Stimulated activated CD8-positive, alpha-beta memory T cell treated with anti-CD3 and anti-CD28 coated beads, Interleukin-15, amount 100 ng/mL, for 4 hours (primary cell): ENCODE data around the gene RNU7-1.

ENCODE experiments used
- DNase-seq, 2 donors: peaks; one replicate each; pipeline ENCODE4 v3.0.0-alpha.2; 2020; ENCODE audit warnings: low read depth in 2 of 2

RNU7-1 gene

DNA sequence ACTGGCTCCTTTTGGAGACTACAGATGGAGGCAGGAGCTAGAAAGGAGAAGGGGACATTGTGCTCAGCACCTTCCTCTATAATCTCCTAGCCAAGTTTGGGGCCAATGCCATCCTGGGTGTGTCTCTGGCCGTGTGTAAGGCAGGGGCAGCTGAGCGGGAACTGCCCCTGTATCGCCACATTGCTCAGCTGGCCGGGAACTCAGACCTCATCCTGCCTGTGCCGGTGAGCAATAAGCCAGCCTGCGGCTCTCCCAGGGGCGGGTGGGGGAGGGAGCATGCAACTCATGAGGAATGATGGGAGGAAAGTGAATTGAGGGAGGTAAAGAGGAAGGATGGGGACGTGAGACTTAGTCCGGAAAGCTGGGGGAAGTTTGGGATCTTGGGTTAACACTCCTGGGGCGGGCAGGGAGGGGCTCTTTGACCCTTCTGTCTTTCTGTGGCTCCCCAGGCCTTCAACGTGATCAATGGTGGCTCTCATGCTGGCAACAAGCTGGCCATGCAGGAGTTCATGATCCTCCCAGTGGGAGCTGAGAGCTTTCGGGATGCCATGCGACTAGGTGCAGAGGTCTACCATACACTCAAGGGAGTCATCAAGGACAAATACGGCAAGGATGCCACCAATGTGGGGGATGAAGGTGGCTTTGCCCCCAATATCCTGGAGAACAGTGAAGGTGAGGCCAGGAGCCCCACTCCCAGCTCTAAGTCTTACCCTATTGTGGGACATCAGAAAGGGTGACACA is 26.0 kb upstream of the RNU7-1 start:
- DNase-seq = no peak

DNA sequence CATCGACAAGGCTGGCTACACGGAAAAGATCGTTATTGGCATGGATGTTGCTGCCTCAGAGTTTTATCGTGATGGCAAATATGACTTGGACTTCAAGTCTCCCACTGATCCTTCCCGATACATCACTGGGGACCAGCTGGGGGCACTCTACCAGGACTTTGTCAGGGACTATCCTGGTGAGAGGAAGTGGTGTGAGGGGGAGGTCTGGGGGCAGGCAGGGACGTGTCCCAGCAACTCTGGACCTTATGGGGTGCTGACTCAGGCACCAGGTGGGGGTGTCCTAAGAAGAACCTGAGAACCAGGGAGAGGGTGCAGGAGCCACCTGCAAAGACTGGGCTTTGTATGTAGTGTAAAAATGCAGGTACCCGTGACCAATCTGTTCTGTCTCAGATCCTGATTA is 24.0 kb upstream of the RNU7-1 start:
- DNase-seq = no peak

GRCh38 chr12:6921539-6921938 is 22.1 kb upstream of the RNU7-1 start:
- no peak for DNase-seq

DNA sequence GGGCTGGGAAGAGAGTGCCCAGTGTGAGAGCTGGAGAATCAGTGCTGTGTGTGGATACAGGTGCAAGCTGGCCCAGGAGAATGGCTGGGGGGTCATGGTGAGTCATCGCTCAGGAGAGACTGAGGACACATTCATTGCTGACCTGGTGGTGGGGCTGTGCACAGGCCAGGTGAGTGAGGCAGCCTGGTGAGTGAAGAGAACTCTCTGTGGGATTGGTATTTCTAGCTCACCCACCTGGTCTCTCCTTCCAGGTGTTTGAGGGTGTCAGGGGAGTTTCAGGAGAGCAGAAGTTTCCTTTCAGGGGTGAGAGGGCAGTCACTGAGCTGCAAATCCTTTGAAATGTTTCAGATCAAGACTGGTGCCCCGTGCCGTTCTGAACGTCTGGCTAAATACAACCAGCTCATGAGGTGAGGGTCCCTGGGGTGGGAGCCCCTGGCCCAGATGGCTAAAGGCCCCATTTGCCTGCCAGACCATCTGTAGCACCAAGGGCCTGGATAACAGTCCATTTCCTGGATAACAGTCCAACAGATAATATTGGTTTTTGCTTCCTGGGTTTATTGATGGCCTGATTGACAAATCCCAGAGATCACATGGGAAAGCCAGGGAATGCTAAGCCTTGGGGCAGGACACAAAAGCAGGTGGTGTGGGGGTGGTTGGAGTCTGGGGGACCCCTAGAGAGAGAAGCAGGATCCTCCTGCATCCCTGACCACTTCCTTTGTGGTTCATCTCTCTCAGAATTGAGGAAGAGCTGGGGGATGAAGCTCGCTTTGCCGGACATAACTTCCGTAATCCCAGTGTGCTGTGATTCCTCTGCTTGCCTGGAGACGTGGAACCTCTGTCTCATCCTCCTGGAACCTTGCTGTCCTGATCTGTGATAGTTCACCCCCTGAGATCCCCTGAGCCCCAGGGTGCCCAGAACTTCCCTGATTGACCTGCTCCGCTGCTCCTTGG is 21.3 kb upstream of the RNU7-1 start:
- DNase-seq = no peak

DNA sequence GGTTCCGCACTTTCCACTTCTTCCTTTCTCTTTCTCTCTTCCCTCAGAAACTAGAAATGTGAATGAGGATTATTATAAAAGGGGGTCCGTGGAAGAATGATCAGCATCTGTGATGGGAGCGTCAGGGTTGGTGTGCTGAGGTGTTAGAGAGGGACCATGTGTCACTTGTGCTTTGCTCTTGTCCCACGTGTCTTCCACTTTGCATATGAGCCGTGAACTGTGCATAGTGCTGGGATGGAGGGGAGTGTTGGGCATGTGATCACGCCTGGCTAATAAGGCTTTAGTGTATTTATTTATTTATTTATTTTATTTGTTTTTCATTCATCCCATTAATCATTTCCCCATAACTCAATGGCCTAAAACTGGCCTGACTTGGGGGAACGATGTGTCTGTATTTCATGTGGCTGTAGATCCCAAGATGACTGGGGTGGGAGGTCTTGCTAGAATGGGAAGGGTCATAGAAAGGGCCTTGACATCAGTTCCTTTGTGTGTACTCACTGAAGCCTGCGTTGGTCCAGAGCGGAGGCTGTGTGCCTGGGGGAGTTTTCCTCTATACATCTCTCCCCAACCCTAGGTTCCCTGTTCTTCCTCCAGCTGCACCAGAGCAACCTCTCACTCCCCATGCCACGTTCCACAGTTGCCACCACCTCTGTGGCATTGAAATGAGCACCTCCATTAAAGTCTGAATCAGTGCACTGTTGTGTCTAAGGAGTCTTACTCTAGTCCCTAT is 20.4 kb upstream of the RNU7-1 start:
- DNase-seq = no peak

GRCh38 chr12:6923851-6924250 is 19.8 kb upstream of the RNU7-1 start:
- DNase-seq = no peak

DNA sequence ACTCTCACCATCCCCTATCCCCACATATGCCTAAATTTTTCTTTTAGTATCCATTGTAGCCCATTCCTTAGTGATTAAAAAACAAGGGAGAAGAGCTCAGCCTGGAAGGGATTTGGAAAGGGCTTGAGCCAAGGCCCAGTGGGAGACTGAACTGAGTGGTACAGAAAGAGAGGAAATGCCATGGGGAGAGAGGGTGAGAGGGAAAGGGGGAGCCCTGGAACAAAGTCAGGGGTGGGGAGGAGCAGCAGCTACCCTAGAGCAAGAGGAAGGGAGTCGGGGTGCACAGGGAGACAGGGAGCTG is 18.4 kb upstream of the RNU7-1 start:
- DNase-seq = no peak

GRCh38 chr12:6925540-6926279 is 17.9 kb upstream of the RNU7-1 start:
- no peak for DNase-seq

GRCh38 chr12:6927379-6928021 is 16.1 kb upstream of the RNU7-1 start, which contains the start of gene ATN1:
Gene ATN1, plus strand, starts transcription at chr12:6927959. Its CDS starts 6,043 bp downstream, at chr12:6934002.
- no peak for DNase-seq

DNA sequence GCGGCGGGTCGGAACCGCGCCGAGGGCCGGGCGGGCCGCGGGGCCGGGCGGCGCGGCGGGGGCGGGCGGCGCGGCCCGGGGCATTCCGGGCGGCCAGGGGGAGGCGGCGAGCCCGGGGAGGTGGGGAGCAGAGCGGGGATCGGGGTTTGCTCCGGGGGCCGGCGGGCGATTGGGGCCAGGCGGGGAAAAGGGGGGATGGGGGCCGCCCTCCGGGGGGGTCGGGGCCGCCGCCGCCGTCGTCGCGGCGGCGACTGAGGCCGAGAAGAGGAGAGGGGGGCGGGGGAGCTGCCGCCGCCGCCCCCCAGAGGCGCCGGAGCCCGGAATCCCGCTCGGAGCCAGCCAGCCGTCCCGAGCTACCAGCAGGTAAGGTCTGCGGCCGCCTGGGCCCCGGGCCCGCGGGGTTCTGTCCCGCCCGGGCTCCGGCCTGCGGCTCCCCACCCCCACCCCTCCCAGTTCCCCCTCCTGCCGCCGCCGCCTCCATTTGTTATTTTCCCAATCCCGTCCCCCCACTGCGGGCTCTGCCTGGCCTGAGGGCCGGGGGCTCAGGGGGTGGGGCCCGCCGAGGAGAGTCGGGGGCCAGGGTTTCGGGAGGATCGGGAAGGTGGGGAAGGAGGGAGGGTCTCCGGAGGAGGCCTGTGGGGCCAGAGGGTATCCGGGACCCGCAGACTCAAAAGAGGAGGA is 15.5 kb upstream of the RNU7-1 start:
- DNase-seq = no peak

- DNase-seq = no peak
Observed at GRCh38 chr12:6928703-6929407, 14.8 kb upstream of the RNU7-1 start.

DNA sequence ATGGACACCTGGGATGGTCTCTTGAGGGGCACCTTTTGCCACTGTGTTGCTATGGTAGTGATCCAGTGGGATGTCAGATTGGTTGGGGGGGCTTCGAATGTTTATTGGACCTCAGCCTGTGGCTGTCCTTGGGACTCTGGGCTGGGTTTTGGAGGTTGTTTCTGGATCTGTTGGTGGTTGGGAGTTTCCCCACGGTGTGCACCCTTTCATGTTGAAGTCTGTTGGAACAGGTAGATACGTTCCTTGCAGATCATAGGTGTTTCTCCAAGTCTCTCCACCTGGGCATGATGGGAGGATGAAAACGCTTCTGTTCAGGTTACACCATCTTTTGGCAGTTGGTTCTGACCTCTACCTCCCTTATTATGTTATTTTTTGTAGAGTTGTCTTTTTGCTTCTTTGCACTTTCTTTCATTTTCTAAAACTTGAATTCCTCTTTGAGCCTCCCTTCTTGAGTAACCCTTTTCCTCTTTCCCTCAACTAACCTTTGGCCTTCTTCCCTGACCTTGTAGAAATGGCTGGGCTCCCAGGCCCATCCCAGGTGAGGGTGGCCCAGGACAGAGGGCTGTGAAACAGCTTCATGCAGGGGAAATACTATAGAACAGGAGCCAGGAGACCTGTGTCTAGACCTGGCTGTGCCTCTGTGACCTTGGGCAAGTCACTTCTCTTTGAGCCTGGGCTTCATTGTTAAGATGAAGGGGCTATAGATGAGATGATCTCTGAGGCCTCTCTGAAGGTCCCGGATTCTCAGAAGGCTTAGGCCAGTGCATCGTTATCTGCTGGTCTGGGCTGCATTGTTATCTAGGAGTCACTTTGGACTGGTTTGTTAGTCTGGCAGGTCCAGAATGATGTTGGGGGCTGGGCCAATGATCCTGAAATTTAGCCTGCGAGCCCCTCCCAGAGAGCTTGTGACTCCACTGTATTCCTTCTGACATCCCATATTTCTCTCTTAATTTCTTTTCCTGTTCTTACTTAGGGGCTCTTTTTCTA is 13.9 kb upstream of the RNU7-1 start:
- no peak for DNase-seq

DNA sequence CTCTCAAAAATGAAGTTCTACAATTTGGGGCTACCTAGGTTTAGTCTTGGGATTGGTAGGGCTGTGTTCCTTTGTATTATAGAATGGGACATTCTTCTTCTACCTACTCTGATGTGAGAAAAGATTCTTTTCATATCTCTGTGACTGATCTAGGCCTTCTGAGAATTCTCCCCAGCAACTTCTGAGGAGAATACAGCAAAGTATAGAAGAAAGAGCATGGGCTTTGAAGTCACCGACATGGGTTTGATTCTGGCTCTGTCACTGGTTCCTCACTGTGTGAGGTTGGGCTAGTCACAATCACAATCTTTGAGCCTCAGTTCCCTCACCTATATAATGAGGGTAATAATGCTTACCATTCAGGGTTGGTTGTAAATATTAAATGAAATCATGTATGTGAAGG is 10.8 kb upstream of the RNU7-1 start:
- DNase-seq = no peak

- no peak for DNase-seq
Observed at GRCh38 chr12:6934110-6934509, 9.5 kb upstream of the RNU7-1 start.

DNA sequence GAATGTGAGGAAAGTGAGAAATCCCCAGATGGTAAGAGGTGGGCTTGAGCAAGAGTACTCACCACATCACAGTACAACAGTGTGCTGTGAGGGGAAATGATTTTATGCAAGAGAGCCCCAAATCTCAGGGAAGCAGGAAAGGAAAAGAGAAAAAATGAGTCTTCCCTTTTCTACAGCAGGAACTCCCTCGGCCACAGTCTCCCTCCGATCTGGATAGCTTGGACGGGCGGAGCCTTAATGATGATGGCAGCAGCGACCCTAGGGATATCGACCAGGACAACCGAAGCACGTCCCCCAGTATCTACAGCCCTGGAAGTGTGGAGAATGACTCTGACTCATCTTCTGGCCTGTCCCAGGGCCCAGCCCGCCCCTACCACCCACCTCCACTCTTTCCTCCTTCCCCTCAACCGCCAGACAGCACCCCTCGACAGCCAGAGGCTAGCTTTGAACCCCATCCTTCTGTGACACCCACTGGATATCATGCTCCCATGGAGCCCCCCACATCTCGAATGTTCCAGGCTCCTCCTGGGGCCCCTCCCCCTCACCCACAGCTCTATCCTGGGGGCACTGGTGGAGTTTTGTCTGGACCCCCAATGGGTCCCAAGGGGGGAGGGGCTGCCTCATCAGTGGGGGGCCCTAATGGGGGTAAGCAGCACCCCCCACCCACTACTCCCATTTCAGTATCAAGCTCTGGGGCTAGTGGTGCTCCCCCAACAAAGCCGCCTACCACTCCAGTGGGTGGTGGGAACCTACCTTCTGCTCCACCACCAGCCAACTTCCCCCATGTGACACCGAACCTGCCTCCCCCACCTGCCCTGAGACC is 8.0 kb upstream of the RNU7-1 start:
- no peak for DNase-seq

GRCh38 chr12:6936194-6936635 is 7.4 kb upstream of the RNU7-1 start:
- no peak for DNase-seq

DNA sequence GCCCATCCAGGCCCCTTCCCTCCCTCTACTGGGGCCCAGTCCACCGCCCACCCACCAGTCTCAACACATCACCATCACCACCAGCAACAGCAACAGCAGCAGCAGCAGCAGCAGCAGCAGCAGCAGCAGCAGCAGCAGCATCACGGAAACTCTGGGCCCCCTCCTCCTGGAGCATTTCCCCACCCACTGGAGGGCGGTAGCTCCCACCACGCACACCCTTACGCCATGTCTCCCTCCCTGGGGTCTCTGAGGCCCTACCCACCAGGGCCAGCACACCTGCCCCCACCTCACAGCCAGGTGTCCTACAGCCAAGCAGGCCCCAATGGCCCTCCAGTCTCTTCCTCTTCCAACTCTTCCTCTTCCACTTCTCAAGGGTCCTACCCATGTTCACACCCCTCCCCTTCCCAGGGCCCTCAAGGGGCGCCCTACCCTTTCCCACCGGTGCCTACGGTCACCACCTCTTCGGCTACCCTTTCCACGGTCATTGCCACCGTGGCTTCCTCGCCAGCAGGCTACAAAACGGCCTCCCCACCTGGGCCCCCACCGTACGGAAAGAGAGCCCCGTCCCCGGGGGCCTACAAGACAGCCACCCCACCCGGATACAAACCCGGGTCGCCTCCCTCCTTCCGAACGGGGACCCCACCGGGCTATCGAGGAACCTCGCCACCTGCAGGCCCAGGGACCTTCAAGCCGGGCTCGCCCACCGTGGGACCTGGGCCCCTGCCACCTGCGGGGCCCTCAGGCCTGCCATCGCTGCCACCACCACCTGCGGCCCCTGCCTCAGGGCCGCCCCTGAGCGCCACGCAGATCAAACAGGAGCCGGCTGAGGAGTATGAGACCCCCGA is 6.8 kb upstream of the RNU7-1 start:
- no peak for DNase-seq
